Sigmoid colon (tissue), 3 donors: ENCODE results near the gene USP17L26.
"Not testable (repeated sequence)": the region's sequence is repeated elsewhere in the genome, so short reads cannot be mapped to it uniquely, and the experiment has no call there.

Source experiments
- POLR2A ChIP-seq, 2 donors: fragments of 450-650 bp; IDR thresholded peaks; one replicate each; pipeline ENCODE4 v1.6.1; 2016; ENCODE audit warnings: antibody characterized with exemption in 2 of 2, mild to moderate bottlenecking in 2 of 2, moderate library complexity in 2 of 2
- TF ChIP-seq, protein P1 (sequence below), 4 experiments: fragments of 450-650 bp in 3 of 4; fragments of 200-600 bp in 1 of 4; IDR thresholded peaks; one replicate each; pipeline ENCODE4 v1.5.1; 2016 to 2019; ENCODE audit warnings: antibody characterized with exemption in 4 of 4, mild to moderate bottlenecking in 3 of 4, moderate library complexity in 2 of 4

DNA sequence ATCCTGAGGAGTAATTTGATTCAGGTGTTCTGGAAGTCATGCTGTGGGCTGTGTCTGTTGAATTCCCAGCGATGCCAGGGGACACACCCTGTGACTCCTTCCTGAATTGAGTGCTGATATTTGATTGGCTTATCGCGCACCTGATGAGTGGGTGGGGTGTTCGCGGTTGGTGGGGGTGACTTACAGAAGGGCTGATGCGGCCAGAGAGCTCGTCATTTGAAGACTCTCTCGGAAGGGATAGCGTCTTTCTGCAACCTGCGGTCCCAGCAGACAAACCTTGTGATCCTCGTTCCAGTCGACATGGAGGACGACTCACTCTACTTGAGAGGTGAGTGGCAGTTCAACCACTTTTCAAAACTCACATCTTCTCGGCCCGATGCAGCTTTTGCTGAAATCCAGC is 14.1 kb downstream of the USP17L26 start, which contains the start of gene USP17L28:
- TF ChIP-seq, protein P1, sequence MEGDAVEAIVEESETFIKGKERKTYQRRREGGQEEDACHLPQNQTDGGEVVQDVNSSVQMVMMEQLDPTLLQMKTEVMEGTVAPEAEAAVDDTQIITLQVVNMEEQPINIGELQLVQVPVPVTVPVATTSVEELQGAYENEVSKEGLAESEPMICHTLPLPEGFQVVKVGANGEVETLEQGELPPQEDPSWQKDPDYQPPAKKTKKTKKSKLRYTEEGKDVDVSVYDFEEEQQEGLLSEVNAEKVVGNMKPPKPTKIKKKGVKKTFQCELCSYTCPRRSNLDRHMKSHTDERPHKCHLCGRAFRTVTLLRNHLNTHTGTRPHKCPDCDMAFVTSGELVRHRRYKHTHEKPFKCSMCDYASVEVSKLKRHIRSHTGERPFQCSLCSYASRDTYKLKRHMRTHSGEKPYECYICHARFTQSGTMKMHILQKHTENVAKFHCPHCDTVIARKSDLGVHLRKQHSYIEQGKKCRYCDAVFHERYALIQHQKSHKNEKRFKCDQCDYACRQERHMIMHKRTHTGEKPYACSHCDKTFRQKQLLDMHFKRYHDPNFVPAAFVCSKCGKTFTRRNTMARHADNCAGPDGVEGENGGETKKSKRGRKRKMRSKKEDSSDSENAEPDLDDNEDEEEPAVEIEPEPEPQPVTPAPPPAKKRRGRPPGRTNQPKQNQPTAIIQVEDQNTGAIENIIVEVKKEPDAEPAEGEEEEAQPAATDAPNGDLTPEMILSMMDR (IDR thresholded peaks at IDR 0.05) = not testable (repeated sequence)
- not testable (repeated sequence) for TF ChIP-seq POLR2A (IDR thresholded peaks at IDR 0.05)
